B cell (primary cell): Measurements from ENCODE around the gene RP2. TPM values are rescaled to one million over a fixed set of nuclear protein-coding genes. Genes with fewer than 3 reads are reported as not detected.

Source experiments
- ATAC-seq: fragments of 200-7000 bp; cut with Tn5 transposase; one replicate; pipeline ENCODE4 v1.10.0; 2021; ENCODE audit warnings: low read depth, mild to moderate bottlenecking, moderate number of reproducible peaks, moderate library complexity
- CTCF ChIA-PET: fragments of 350-600 bp; sonication (Branson Sonifier 250); formaldehyde crosslinking; loops from one replicate; lab custom pipeline; 2021; ENCODE audit warnings: antibody characterized with exemption, inconsistent platforms; lab: Charles Lee
- POLR2A ChIA-PET: fragments of 350-600 bp; sonication (Branson Sonifier 250); formaldehyde crosslinking; loops from one replicate; lab custom pipeline; 2021; ENCODE audit warnings: antibody characterized with exemption; lab: Charles Lee
- DNase-seq: peaks from one replicate; pipeline ENCODE4 v3.0.0; 2013
- H2AFZ ChIP-seq: 2 replicates; pipeline ENCODE4 v1.6.1; 2012; ENCODE audit warnings: mild to moderate bottlenecking, low read depth, low read length; ENCODE audit not compliant: insufficient read depth, poor library complexity, severe bottlenecking
- H3K27ac ChIP-seq, 2 donors: 1 replicate in 1 of 2; 2 replicates in 1 of 2; pipeline ENCODE4 v1.5.1; 2012 to 2013; ENCODE audit warnings: low read length in 2 of 2, mild to moderate bottlenecking in 2 of 2, moderate library complexity in 1 of 2
- H3K27me3 ChIP-seq, 4 experiments: fragments of 200-600 bp in 1 of 4; sonication (generic) in 1 of 4; replicated peaks in 1 of 4; 1 replicate in 2 of 4; 2 replicates in 2 of 4; pipeline versions ENCODE4 v1.6.1 to v1.7.0; 2013 to 2016; ENCODE audit warnings: low read length in 3 of 4, mild to moderate bottlenecking in 2 of 4, mixed read lengths in 1 of 4, moderate library complexity in 1 of 4; ENCODE audit not compliant: insufficient read depth in 4 of 4, control insufficient read depth in 3 of 4; ENCODE audit errors: control extremely low read depth in 1 of 4
- H3K36me3 ChIP-seq, 2 experiments: replicated peaks in 1 of 2; 1 replicate in 1 of 2; 2 replicates in 1 of 2; pipeline versions ENCODE4 v1.6.1 to v1.7.1; 2013; ENCODE audit warnings: low read length in 1 of 2; ENCODE audit not compliant: insufficient read depth in 2 of 2, control insufficient read depth in 1 of 2; ENCODE audit errors: control extremely low read depth in 1 of 2, extremely low read depth in 1 of 2
- H3K4me1 ChIP-seq, 2 donors: fragments of 200-600 bp in 1 of 2; sonication (generic) in 1 of 2; 1 replicate in 1 of 2; 2 replicates in 1 of 2; pipeline versions ENCODE4 v1.5.1 to v1.6.1; 2013 to 2017; ENCODE audit warnings: low read length in 2 of 2; ENCODE audit not compliant: control insufficient read depth in 2 of 2, insufficient read depth in 2 of 2
- H3K4me2 ChIP-seq: replicated peaks from 2 replicates; pipeline ENCODE3; 2012; ENCODE audit warnings: mild to moderate bottlenecking, low read depth, low read length; ENCODE audit not compliant: poor library complexity, severe bottlenecking
- H3K4me3 ChIP-seq, 5 experiments: fragments of 200-600 bp in 1 of 5; sonication (generic) in 1 of 5; 1 replicate in 3 of 5; 2 replicates in 2 of 5; pipeline versions ENCODE4 v1.5.1 to v1.7.0; 2011 to 2016; ENCODE audit warnings: low read length in 4 of 5, mild to moderate bottlenecking in 4 of 5, low read depth in 2 of 5, control low read depth in 1 of 5, moderate library complexity in 1 of 5; ENCODE audit not compliant: insufficient read depth in 1 of 5; ENCODE audit errors: control extremely low read depth in 1 of 5, extremely low read depth in 1 of 5
- H3K79me2 ChIP-seq: fragments of 200-600 bp; sonication (generic); one replicate; pipeline ENCODE4 v1.6.0; 2016; ENCODE audit warnings: low read length; ENCODE audit not compliant: control insufficient read depth, insufficient read depth
- H3K9ac ChIP-seq: fragments of 200-600 bp; sonication (generic); 2 replicates; pipeline ENCODE4 v1.6.1; 2017; ENCODE audit warnings: mild to moderate bottlenecking, low read length, moderate library complexity
- H3K9me3 ChIP-seq, 3 donors: one replicate each; pipeline versions ENCODE4 v1.6.1 to v1.7.1; 2013; ENCODE audit warnings: low read length in 2 of 3; ENCODE audit not compliant: control insufficient read depth in 2 of 3, insufficient read depth in 1 of 3; ENCODE audit errors: control extremely low read depth in 1 of 3
- H4K20me1 ChIP-seq: 2 replicates; pipeline ENCODE4 v1.6.0; 2012; ENCODE audit warnings: mild to moderate bottlenecking, low read length; ENCODE audit not compliant: insufficient read depth, control insufficient read depth, poor library complexity, severe bottlenecking
- H3K27ac Mint-ChIP-seq: one replicate; pipeline ENCODE4 v1.8.0; 2021; ENCODE audit warnings: mixed read lengths
- H3K27me3 Mint-ChIP-seq: one replicate; pipeline ENCODE4 v1.8.0; 2021; ENCODE audit warnings: mixed read lengths
- H3K4me1 Mint-ChIP-seq: one replicate; pipeline ENCODE4 v1.8.0; 2021; ENCODE audit warnings: mixed read lengths
- H3K4me3 Mint-ChIP-seq: one replicate; pipeline ENCODE4 v1.8.0; 2021; ENCODE audit warnings: mixed read lengths
- H3K9me3 Mint-ChIP-seq: one replicate; pipeline ENCODE4 v1.8.0; 2022; ENCODE audit warnings: mixed read lengths; ENCODE audit not compliant: insufficient read depth
- CTCF ChIP-seq: fragments of 200-600 bp; IDR thresholded peaks from one replicate; pipeline ENCODE4 v1.8.0; 2022; ENCODE audit warnings: antibody characterized with exemption, mild to moderate bottlenecking
- EZH2 ChIP-seq: IDR thresholded peaks from 2 replicates; pipeline ENCODE4 v1.6.1; 2012; ENCODE audit warnings: borderline replicate concordance, low read depth, mild to moderate bottlenecking, moderate library complexity, low read length; ENCODE audit not compliant: insufficient read depth, poor library complexity, severe bottlenecking
- WGBS: methylation state at CpG from one replicate; pipeline ENCODE4 v1.1.5; 2013; ENCODE audit warnings: missing lambda C conversion rate; ENCODE audit not compliant: insufficient coverage; 5-methylcytosine and 5-hydroxymethylcytosine counted together
- intact Hi-C: fragments of 100-400 bp; cut with micrococcal nuclease; formaldehyde crosslinking; loops from one replicate; pipeline ENCODE4 v1.10.0; 2022
- polyA plus RNA-seq: library from polyadenylated mRNA; depleted of rRNA; stranded (reverse); fragments of >200 nt; gene quantifications from 2 replicates; pipeline ENCODE4 v1.2.3, GENCODE V29; 2012
- total RNA-seq, 2 donors: library from RNA; stranded (reverse); fragments of 120-200 nt in 1 of 2; gene quantifications; 1 replicate in 1 of 2; 2 replicates in 1 of 2; pipeline versions ENCODE4 v1.2.3 to v1.2.4, GENCODE V29; 2013 to 2022

The RP2 gene
- total and polyA plus RNA-seq, 2 donors (not counting 1 experiment from before 2014, with no cell fraction given), result 5.5 to 14.9 TPM

GRCh38 chrX:46819136-46819535 lies 17.7 kb upstream of the RP2 start:
- Mint-ChIP-seq H3K4me1 (no peaks in the 10 kb centered on the region), H3K9me3 (peaks cover 3% of the 10 kb centered on the region), H3K27ac (no peak overlapping the region), H3K4me3 (no peak overlapping the region), H3K27me3 (no peaks in the 10 kb centered on the region)
- CTCF ChIA-PET, result no interaction called here
- Histone ChIP-seq H3K27ac (no peak overlapping the region), H4K20me1 (no peaks in the 10 kb centered on the region), H3K79me2 (no peaks in the 10 kb centered on the region), H3K4me3 (no peak overlapping the region), H2AFZ (no peak overlapping the region), H3K36me3 (no peaks in the 10 kb centered on the region), H3K4me1 (no peaks in the 10 kb centered on the region), H3K4me2 (no peak overlapping the region), H3K9me3 (no peaks in the 10 kb centered on the region), H3K9ac (no peak overlapping the region), H3K27me3 (no peaks in the 10 kb centered on the region)
- intact Hi-C loops, result no loop called here
- DNase-seq (no peak), ATAC-seq (no peak)
- WGBS, result 100% methylated on average over 2 of the region's 5 CpGs
- POLR2A ChIA-PET, result no interaction called here
- no peak for TF ChIP-seq CTCF
- no peak for TF ChIP-seq EZH2

- H3K4me1 ChIP-seq, result no peaks in the 10 kb centered on the region
- Mint-ChIP-seq H3K27me3 (no peaks in the 10 kb centered on the region), H3K4me3 (no peak overlapping the region), H3K27ac (no peak overlapping the region), H3K4me1 (no peaks in the 10 kb centered on the region), H3K9me3 (peaks cover 3% of the 10 kb centered on the region)
- no peak overlapping the region for H3K4me2 ChIP-seq
- no peak overlapping the region for H3K27ac ChIP-seq
- intact Hi-C loops, result no loop called here
- H3K36me3 ChIP-seq, result no peaks in the 10 kb centered on the region
- H3K9ac ChIP-seq, result no peak overlapping the region
- no peak for DNase-seq
- no peak for ATAC-seq
- no peaks in the 10 kb centered on the region for H4K20me1 ChIP-seq
- no CpG with 5 or more reads among the region's 4 CpGs for WGBS
- H2AFZ ChIP-seq, result no peak overlapping the region
- TF ChIP-seq CTCF (no peak), EZH2 (no peak)
- H3K27me3 ChIP-seq, result no peaks in the 10 kb centered on the region
- no peaks in the 10 kb centered on the region for H3K79me2 ChIP-seq
- no peaks in the 10 kb centered on the region for H3K9me3 ChIP-seq
- H3K4me3 ChIP-seq, result no peak overlapping the region
- CTCF ChIA-PET, result no interaction called here
- POLR2A ChIA-PET, result no interaction called here
Observed at GRCh38 chrX:46820391-46821100, 16.3 kb upstream of the RP2 start.
